Daoy (cell line): ENCODE measurements around the gene PTPRN2. TPM values are rescaled to one million over a fixed set of nuclear protein-coding genes. Genes with fewer than 3 reads are reported as not detected.

ENCODE experiments used
- DNase-seq: peaks from one replicate; pipeline ENCODE4 v3.0.0-alpha.2; 2015; ENCODE audit warnings: low read depth
- total RNA-seq: library from RNA; depleted of rRNA; stranded (reverse); fragments of >200 nt; shearing (Covaris generic); gene quantifications from 2 replicates; pipeline ENCODE4 v1.2.3, GENCODE V29; 2014

Gene PTPRN2
- total RNA-seq, 1 experiment from 2014 or later = 8.3 TPM

- no peak for DNase-seq
Observed at GRCh38 chr7:158031867-158032308, 555.7 kb downstream of the PTPRN2 start.

GRCh38 chr7:158030566-158030965 lies 557.1 kb downstream of the PTPRN2 start:
- no peak for DNase-seq

GRCh38 chr7:158030071-158030470 lies 557.6 kb downstream of the PTPRN2 start:
- DNase-seq = no peak

- no peak for DNase-seq
Observed at GRCh38 chr7:158029509-158029908, 558.1 kb downstream of the PTPRN2 start.

GRCh38 chr7:158028971-158029370 lies 558.7 kb downstream of the PTPRN2 start:
- DNase-seq = no peak

GRCh38 chr7:158028290-158028941 lies 559.2 kb downstream of the PTPRN2 start:
- DNase-seq = no peak

GRCh38 chr7:158027646-158028045 lies 560.0 kb downstream of the PTPRN2 start:
- no peak for DNase-seq

- no peak for DNase-seq
Observed at GRCh38 chr7:158026636-158027265, 560.9 kb downstream of the PTPRN2 start.

- no peak for DNase-seq
Observed at GRCh38 chr7:158025686-158026600, 561.7 kb downstream of the PTPRN2 start.

GRCh38 chr7:158024881-158025280 lies 562.7 kb downstream of the PTPRN2 start:
- DNase-seq = no peak

GRCh38 chr7:158024351-158024715 lies 563.3 kb downstream of the PTPRN2 start:
- no peak for DNase-seq

GRCh38 chr7:158023681-158024350 lies 563.8 kb downstream of the PTPRN2 start:
- DNase-seq = no peak

- DNase-seq = no peak
Observed at GRCh38 chr7:158023157-158023556, 564.5 kb downstream of the PTPRN2 start.

GRCh38 chr7:158022601-158023000 lies 565.0 kb downstream of the PTPRN2 start:
- DNase-seq = no peak

- no peak for DNase-seq
Observed at GRCh38 chr7:158021836-158022235, 565.8 kb downstream of the PTPRN2 start.

GRCh38 chr7:158020706-158021095 lies 566.9 kb downstream of the PTPRN2 start:
- DNase-seq = no peak

GRCh38 chr7:158019726-158020705 lies 567.6 kb downstream of the PTPRN2 start:
- no peak for DNase-seq

- no peak for DNase-seq
Observed at GRCh38 chr7:158018971-158019645, 568.5 kb downstream of the PTPRN2 start.

- DNase-seq = no peak
Observed at GRCh38 chr7:158018098-158018762, 569.4 kb downstream of the PTPRN2 start.
